Measurements from ENCODE around the gene NUP50. TPM values are rescaled to one million over a fixed set of nuclear protein-coding genes. Genes with fewer than 3 reads are reported as not detected.
A peak's percentile ranks its signal among the peaks of the same experiment; 100 is the strongest.

The NUP50 gene
- total and polyA plus RNA-seq, 4 donors, result 15.2 to 80.1 (median 46.9) TPM

GRCh38 chr22:45163099-45163450 lies 650 bp upstream of the NUP50 start:
- Histone ChIP-seq H3K36me3 (ENCODE audit: control insufficient read depth in 4 of 4, insufficient read depth in 4 of 4, low read length in 4 of 4) (peaks cover 0 to 9% (median 3%) of the 10 kb centered on the region in 4 donors), H3K27me3 (ENCODE audit: control insufficient read depth in 3 of 3, insufficient read depth in 3 of 3, low read length in 2 of 3) (no peaks in the 10 kb centered on the region), H3K4me1 (ENCODE audit: control insufficient read depth in 5 of 5, insufficient read depth in 5 of 5, low read length in 5 of 5) (peaks cover 7 to 25% (median 11%) of the 10 kb centered on the region in 5 donors), H3K9ac (ENCODE audit: insufficient read depth in 1 of 2, low read length in 2 of 2) (peak overlapping the region; percentile 32 to 37), H3K27ac (ENCODE audit: low read depth in 1 of 2, low read length in 1 of 2) (peak overlapping the region; percentile 84 to 97), H3K4me3 (peak overlapping the region; percentile 70), H3K9me3 (ENCODE audit: control insufficient read depth in 4 of 4, insufficient read depth in 3 of 4, low read length in 3 of 4) (no peaks in the 10 kb centered on the region)
- 5 to 6% methylated on average over 12 to 13 of the region's 13 CpGs for WGBS, 2 donors
- no peak for TF ChIP-seq CTCF (IDR thresholded peaks at IDR 0.05; ENCODE audit: control extremely low read depth, extremely low read depth)
- DNase-seq, result peak in 2 of 3 donors; percentile 43 to 57
- peak; percentile 17 for ATAC-seq (ENCODE audit: insufficient read depth, low FRiP score)

GRCh38 chr22:45164270-45165088 lies 754 bp downstream of the NUP50 start:
- ATAC-seq (ENCODE audit: insufficient read depth, low FRiP score), result peak; percentile 39
- Histone ChIP-seq H3K4me1 (ENCODE audit: control insufficient read depth in 5 of 5, insufficient read depth in 5 of 5, low read length in 5 of 5) (peaks cover 7 to 25% (median 11%) of the 10 kb centered on the region in 5 donors), H3K27ac (ENCODE audit: low read depth in 1 of 2, low read length in 1 of 2) (peak overlapping the region; percentile 94 to 97)

GRCh38 chr22:45166932-45167331 lies 3.2 kb downstream of the NUP50 start:
- no peak for TF ChIP-seq CTCF (IDR thresholded peaks at IDR 0.05; ENCODE audit: control extremely low read depth, extremely low read depth)
- no peaks in the 10 kb centered on the region for H3K27me3 ChIP-seq (ENCODE audit: control insufficient read depth in 3 of 3, insufficient read depth in 3 of 3, low read length in 2 of 3)
- peaks cover 16 to 34% (median 20%) of the 10 kb centered on the region in 4 donors for H3K36me3 ChIP-seq (ENCODE audit: control insufficient read depth in 4 of 4, insufficient read depth in 4 of 4, low read length in 4 of 4)
- DNase-seq (no peak), ATAC-seq (ENCODE audit: insufficient read depth, low FRiP score) (no peak)
- no peak overlapping the region for H3K4me3 ChIP-seq
- no peak overlapping the region for H3K9ac ChIP-seq (ENCODE audit: insufficient read depth in 1 of 2, low read length in 2 of 2)
- WGBS, 2 donors, result 41 to 53% methylated on average over 5 of the region's 5 CpGs
- no peak overlapping the region for H3K27ac ChIP-seq (ENCODE audit: low read depth in 1 of 2, low read length in 1 of 2)
- H3K9me3 ChIP-seq (ENCODE audit: control insufficient read depth in 4 of 4, insufficient read depth in 3 of 4, low read length in 3 of 4), result no peaks in the 10 kb centered on the region
- H3K4me1 ChIP-seq (ENCODE audit: control insufficient read depth in 5 of 5, insufficient read depth in 5 of 5, low read length in 5 of 5), result peaks cover 6 to 25% (median 11%) of the 10 kb centered on the region in 5 donors

More at GRCh38 chr22:45164270-45165088, 754 bp downstream of the NUP50 start:
- no peaks in the 10 kb centered on the region for H3K9me3 ChIP-seq (ENCODE audit: control insufficient read depth in 4 of 4, insufficient read depth in 3 of 4, low read length in 3 of 4)
- DNase-seq, result peak; percentile 29 to 37 (median 33)
- H3K27me3 ChIP-seq (ENCODE audit: control insufficient read depth in 3 of 3, insufficient read depth in 3 of 3, low read length in 2 of 3), result no peaks in the 10 kb centered on the region
- no peak for TF ChIP-seq CTCF (IDR thresholded peaks at IDR 0.05; ENCODE audit: control extremely low read depth, extremely low read depth)
- H3K4me3 ChIP-seq, result peak overlapping the region; percentile 97
- WGBS, 2 donors, result 1 to 3% methylated on average over 30 to 59 of the region's 59 CpGs
- peaks cover 5 to 15% (median 8%) of the 10 kb centered on the region in 4 donors for H3K36me3 ChIP-seq (ENCODE audit: control insufficient read depth in 4 of 4, insufficient read depth in 4 of 4, low read length in 4 of 4)
- peak overlapping the region; percentile 57 to 85 for H3K9ac ChIP-seq (ENCODE audit: insufficient read depth in 1 of 2, low read length in 2 of 2)
